Measurements from ENCODE around the gene PEX11G. TPM values are rescaled to one million over a fixed set of nuclear protein-coding genes. Genes with fewer than 3 reads are reported as not detected.
A peak's percentile ranks its signal among the peaks of the same experiment; 100 is the strongest.

Gene PEX11G
- 1 to 10 TPM; 2.9 to 5.2 (median 4.1) TPM for total RNA-seq

DNA sequence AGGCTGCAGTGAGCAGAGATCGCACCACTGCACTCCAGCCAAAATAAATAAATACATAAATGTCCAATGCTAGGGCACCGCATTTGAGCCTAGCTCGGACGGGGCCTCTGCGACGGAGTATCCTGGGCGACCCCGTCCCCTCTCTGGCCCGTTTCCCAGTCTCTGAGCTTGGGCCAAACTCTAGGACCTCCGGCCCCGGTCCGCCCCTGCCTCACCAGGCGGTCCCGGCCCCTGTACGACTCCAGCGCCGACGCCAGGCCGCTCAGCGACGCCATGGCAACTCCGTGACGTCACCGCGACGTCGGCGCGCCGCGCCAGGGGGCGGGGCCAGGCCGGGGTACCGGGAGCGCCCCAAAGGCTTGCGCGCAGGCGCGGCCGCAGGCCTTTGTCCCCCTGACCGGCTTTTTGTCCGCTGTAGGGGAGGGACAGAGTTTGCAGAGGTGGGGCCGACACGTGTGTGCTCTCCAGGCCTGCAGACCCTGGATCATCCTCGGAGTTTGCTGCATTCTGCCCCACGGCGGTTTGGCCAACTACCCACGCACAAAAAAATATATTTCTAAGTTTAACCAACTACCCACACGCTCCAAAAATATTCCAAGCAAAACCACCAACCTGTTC lies at the start of gene PEX11G:
TSS of gene PEX11G (minus strand) at position 300 of the 618 bp plus-strand sequence. CDS start at position 275, 25 bp downstream.
- peak; percentile 93 to 95 for DNase-seq (ENCODE audit: low spot score in 2 of 2)
- peak within 1 kb of the TSS; percentile 79 for H3K27ac ChIP-seq
- TF ChIP-seq POLR2A (IDR thresholded peaks at IDR 0.05), result peak in 1 of 2 donors; percentile 61
- TF ChIP-seq POLR2AphosphoS5 (IDR thresholded peaks at IDR 0.05), result no peak
- no peak for TF ChIP-seq EP300 (IDR thresholded peaks at IDR 0.05)
- TF ChIP-seq, protein P1, sequence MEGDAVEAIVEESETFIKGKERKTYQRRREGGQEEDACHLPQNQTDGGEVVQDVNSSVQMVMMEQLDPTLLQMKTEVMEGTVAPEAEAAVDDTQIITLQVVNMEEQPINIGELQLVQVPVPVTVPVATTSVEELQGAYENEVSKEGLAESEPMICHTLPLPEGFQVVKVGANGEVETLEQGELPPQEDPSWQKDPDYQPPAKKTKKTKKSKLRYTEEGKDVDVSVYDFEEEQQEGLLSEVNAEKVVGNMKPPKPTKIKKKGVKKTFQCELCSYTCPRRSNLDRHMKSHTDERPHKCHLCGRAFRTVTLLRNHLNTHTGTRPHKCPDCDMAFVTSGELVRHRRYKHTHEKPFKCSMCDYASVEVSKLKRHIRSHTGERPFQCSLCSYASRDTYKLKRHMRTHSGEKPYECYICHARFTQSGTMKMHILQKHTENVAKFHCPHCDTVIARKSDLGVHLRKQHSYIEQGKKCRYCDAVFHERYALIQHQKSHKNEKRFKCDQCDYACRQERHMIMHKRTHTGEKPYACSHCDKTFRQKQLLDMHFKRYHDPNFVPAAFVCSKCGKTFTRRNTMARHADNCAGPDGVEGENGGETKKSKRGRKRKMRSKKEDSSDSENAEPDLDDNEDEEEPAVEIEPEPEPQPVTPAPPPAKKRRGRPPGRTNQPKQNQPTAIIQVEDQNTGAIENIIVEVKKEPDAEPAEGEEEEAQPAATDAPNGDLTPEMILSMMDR (IDR thresholded peaks at IDR 0.05), result no peak
- peaks cover 16% of the 10 kb centered on the region for H3K4me1 ChIP-seq
- H3K27me3 ChIP-seq, result no peaks in the 10 kb centered on the region
- no peaks in the 10 kb centered on the region for H3K9me3 ChIP-seq
- 2% methylated on average over 14 of the region's 49 CpGs for WGBS
- H3K4me3 ChIP-seq, result peak within 1 kb of the TSS; percentile 71
- H3K36me3 ChIP-seq, result no peaks in the 10 kb centered on the region

DNA sequence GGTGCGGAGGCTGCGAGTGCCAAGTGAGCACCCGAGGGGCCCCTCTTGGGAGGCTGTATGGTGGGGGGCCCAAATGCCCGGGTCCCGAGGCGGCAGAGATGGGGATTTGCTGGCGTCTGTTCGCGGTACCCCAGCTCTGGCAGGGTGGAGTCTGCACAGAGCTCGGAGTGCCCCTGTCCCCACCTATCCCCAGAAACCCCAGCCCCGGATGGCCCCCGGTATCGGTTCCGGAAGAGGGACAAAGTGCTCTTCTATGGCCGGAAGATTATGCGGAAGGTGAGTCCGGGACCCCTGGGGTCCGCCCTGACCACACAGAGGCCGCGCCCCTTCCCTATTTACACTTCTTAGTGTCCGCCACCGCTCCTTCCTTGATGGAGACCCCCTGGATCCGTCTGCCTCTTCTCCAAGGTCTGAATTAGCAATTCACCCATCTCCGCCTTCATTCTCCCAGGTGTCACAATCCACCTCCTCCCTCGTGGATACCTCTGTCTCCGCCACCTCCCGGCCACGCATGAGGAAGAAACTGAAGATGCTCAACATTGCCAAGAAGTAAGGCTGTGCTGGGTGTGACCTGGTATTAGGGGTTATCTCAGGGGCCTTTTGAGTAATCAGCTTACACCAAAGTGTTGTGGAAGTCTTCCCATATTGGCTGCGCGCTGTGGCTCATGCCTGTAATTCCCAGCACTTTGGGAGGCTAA lies 47.3 kb upstream of the PEX11G start:
- DNase-seq (ENCODE audit: low spot score in 2 of 2), result no peak
- TF ChIP-seq, protein P1 (IDR thresholded peaks at IDR 0.05), result no peak
- TF ChIP-seq POLR2AphosphoS5 (IDR thresholded peaks at IDR 0.05) (no peak), POLR2A (IDR thresholded peaks at IDR 0.05) (no peak), EP300 (IDR thresholded peaks at IDR 0.05) (no peak)
- Histone ChIP-seq H3K4me1 (peaks cover 30% of the 10 kb centered on the region), H3K9me3 (no peaks in the 10 kb centered on the region), H3K27me3 (no peaks in the 10 kb centered on the region), H3K36me3 (peaks cover 48% of the 10 kb centered on the region), H3K4me3 (peak overlapping the region; percentile 80), H3K27ac (peak overlapping the region; percentile 86)
- 23% methylated on average over 18 of the region's 30 CpGs for WGBS

DNA sequence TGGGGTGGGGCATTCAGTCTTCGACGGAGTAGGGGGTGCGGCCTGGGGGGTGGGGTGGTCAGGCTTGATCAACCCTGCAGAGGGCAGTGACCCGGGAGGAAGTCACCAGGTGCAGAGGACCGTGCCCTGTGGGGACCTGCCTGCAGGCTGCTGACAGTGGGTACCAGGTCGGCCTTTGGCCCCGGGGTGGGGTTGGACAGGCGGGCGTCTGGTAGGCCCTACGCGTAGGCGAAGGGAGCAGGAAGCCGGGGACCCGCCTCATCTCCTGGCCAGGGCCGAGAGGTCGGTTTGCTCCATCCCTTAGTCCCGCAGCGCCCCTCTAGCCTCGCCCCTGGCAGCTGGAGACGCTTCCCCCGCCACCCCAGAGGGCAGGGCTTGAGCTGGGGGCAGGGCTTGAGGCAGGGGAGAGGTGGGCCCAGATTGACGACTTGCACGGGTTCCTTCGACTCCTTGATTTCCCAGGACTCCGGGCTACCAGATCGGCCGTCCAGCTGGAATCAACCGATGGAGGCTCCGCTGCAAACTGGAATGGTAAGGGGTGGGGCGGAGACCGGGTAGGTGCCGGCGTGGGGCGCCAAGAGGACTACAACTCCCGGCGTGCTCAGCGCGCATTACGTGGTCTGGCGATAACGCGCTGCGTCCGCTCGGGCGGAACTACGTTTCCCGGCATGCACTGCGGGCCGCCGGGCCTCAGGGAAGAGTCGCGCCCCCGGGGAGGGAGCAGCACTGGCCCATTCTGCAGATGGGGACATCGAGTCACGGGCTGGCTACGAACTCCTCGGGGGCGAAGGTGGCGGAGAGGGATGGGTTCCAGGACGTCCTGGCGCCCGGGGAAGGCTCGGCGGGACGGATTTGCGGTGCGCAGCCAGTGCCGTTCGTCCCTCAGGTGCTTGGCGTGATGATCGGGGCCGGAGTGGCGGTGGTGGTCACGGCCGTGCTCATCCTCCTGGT lies 46.5 kb upstream of the PEX11G start, which contains the start of gene PNPLA6:
TSS of gene PNPLA6 (plus strand) at position 671 of the 951 bp plus-strand sequence. CDS start at position 743, 72 bp downstream.
- DNase-seq (ENCODE audit: low spot score in 2 of 2), result peak; percentile 96 to 97
- Histone ChIP-seq H3K4me3 (peak within 1 kb of the TSS; percentile 80), H3K36me3 (peaks cover 49% of the 10 kb centered on the region), H3K9me3 (no peaks in the 10 kb centered on the region), H3K27ac (peak within 1 kb of the TSS; percentile 86), H3K27me3 (no peaks in the 10 kb centered on the region), H3K4me1 (peaks cover 30% of the 10 kb centered on the region)
- 0% methylated on average over 11 of the region's 76 CpGs for WGBS
- TF ChIP-seq EP300 (IDR thresholded peaks at IDR 0.05) (no peak), POLR2AphosphoS5 (IDR thresholded peaks at IDR 0.05) (peak in 2 of 3 donors; percentile 66 to 83), POLR2A (IDR thresholded peaks at IDR 0.05) (no peak)
- TF ChIP-seq, protein P1 (IDR thresholded peaks at IDR 0.05), result no peak

DNA sequence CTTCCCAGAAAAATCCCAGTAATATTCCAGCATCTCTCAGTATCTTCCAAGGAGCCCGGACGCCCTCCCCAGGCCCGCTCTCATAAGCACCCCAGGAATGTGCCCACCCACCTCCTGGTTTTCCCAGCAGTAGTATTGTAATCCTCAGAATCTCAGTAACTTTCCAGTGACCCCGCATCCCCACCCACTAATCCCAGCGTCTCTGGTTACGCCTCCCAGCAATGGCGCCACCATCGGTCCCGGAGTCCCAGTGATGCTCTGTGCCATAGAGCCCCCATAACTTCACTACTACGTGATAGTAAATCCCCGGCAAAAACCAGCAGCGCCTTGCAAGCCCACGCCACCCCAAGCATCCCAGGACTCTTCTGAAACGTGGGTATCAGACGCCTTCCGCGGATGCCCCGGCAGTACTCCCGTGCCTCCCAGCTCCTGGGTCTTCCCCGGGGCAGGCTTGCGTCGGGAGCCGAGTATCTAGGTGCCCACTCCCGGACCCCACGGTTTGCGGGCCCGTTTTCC lies 45.8 kb upstream of the PEX11G start:
- TF ChIP-seq, protein P1 (IDR thresholded peaks at IDR 0.05), result no peak
- no peak for TF ChIP-seq POLR2AphosphoS5 (IDR thresholded peaks at IDR 0.05)
- no peak for TF ChIP-seq POLR2A (IDR thresholded peaks at IDR 0.05)
- TF ChIP-seq EP300 (IDR thresholded peaks at IDR 0.05), result no peak
- no peak for DNase-seq (ENCODE audit: low spot score in 2 of 2)
- H3K9me3 ChIP-seq, result no peaks in the 10 kb centered on the region
- H3K4me1 ChIP-seq, result peaks cover 30% of the 10 kb centered on the region
- no peaks in the 10 kb centered on the region for H3K27me3 ChIP-seq
- WGBS, result 0% methylated on average over 26 of the region's 27 CpGs
- H3K4me3 ChIP-seq, result peak overlapping the region; percentile 80
- peak overlapping the region; percentile 86 for H3K27ac ChIP-seq
- peaks cover 51% of the 10 kb centered on the region for H3K36me3 ChIP-seq
